Effector memory CD4-positive, alpha-beta T cell (primary cell): ENCODE measurements around the gene LRTM2.

Source experiments
- DNase-seq, 3 donors: peaks; one replicate each; pipeline ENCODE4 v3.0.0-alpha.2; 2020
- H3K27ac ChIP-seq: 2 replicates; pipeline ENCODE4 v1.7.0; 2013; ENCODE audit warnings: mild to moderate bottlenecking, low read length, moderate library complexity; ENCODE audit not compliant: insufficient read depth, poor library complexity, severe bottlenecking
- H3K27me3 ChIP-seq: replicated peaks from 2 replicates; pipeline ENCODE4 v1.7.0; 2013; ENCODE audit warnings: mild to moderate bottlenecking, low read length; ENCODE audit not compliant: insufficient read depth, control insufficient read depth, poor library complexity, severe bottlenecking
- H3K36me3 ChIP-seq: 2 replicates; pipeline ENCODE4 v1.7.0; 2013; ENCODE audit warnings: mild to moderate bottlenecking, low read length, moderate library complexity; ENCODE audit not compliant: control insufficient read depth, insufficient read depth
- H3K4me1 ChIP-seq: 2 replicates; pipeline ENCODE4 v1.7.0; 2013; ENCODE audit warnings: low read length, mild to moderate bottlenecking; ENCODE audit not compliant: control insufficient read depth, insufficient read depth, poor library complexity, severe bottlenecking
- H3K4me3 ChIP-seq: 2 replicates; pipeline ENCODE4 v1.7.0; 2013; ENCODE audit warnings: low read length, low read depth, mild to moderate bottlenecking; ENCODE audit not compliant: insufficient read depth, poor library complexity, severe bottlenecking
- H3K9me3 ChIP-seq: 2 replicates; pipeline ENCODE4 v1.7.0; 2013; ENCODE audit warnings: mild to moderate bottlenecking, low read length, moderate library complexity; ENCODE audit not compliant: control insufficient read depth

The LRTM2 gene

DNA sequence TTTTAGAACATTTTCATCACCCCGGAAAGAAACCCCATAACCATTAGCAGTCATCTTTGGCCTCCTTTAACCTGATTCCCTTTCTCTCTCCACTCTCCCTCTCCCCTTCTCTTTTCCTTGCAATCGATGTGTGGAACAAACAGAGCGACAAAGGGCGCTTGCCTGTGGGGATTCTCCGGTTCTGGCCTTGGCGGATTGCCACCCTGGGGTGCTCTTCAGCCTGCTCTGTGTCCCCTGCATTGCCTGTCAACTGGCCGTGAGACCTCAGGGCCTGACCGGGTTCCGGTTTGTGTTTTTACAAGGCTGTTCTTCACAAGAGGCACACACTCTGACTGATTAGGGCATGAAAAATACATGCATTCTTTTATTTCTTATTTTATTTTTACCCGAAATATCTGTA, 27.8 kb downstream of the LRTM2 start:
- no peaks in the 10 kb centered on the region for H3K36me3 ChIP-seq
- H3K4me3 ChIP-seq, result no peak overlapping the region
- DNase-seq, result no peak
- H3K27ac ChIP-seq, result no peak overlapping the region
- H3K9me3 ChIP-seq, result no peaks in the 10 kb centered on the region
- no peaks in the 10 kb centered on the region for H3K4me1 ChIP-seq
- H3K27me3 ChIP-seq, result no peaks in the 10 kb centered on the region

DNA sequence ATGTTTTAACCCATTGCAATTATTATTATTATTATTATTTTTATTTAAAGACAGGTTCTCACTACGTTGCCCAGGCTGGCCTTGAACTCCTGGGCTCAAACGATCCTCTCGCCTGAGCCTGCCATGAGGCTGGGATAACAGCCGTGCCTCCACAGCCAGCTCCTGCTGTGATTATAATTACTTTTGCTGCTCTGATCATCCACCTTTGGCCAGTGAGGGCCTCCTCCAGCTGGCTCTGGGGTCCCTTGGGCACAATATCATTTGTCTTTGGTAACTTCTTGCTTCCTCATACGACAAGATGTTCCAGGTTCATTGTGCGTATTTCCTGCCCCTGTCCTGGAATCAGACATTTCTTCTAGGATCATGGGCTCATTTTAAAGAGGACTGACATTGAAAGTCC, 28.4 kb downstream of the LRTM2 start:
- H3K4me1 ChIP-seq, result no peaks in the 10 kb centered on the region
- H3K36me3 ChIP-seq, result no peaks in the 10 kb centered on the region
- no peak for DNase-seq
- H3K4me3 ChIP-seq, result no peak overlapping the region
- H3K27me3 ChIP-seq, result no peaks in the 10 kb centered on the region
- H3K27ac ChIP-seq, result no peak overlapping the region
- H3K9me3 ChIP-seq, result no peaks in the 10 kb centered on the region

DNA sequence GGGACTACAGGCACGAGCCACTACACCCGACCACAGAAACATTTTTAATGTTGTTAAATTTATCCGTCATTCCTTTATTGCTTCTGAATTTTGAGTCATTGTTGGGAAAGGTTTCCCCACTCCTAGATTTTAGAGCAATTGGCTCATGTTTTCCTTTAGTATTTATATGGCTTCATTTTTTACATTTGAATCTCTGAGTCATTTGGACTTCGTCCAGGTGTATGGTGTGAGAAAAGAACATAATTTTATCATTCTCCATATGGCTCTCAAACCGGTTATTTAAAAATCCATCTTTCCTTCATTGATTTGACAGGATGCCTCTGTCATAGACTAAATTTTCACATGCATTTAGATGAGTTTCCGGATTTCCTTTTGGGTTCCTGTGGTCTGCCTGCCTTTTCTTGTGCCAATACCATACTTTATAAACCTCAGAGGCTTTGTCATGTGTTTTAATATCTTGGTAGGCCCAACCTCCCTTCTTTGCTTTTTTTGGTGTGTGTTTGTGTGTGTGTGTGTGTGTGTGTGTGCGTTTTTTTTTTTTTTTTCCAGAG, 30.9 kb downstream of the LRTM2 start:
- no peaks in the 10 kb centered on the region for H3K9me3 ChIP-seq
- no peak overlapping the region for H3K27ac ChIP-seq
- no peaks in the 10 kb centered on the region for H3K36me3 ChIP-seq
- no peak overlapping the region for H3K4me3 ChIP-seq
- DNase-seq, result no peak
- no peaks in the 10 kb centered on the region for H3K27me3 ChIP-seq
- no peaks in the 10 kb centered on the region for H3K4me1 ChIP-seq

DNA sequence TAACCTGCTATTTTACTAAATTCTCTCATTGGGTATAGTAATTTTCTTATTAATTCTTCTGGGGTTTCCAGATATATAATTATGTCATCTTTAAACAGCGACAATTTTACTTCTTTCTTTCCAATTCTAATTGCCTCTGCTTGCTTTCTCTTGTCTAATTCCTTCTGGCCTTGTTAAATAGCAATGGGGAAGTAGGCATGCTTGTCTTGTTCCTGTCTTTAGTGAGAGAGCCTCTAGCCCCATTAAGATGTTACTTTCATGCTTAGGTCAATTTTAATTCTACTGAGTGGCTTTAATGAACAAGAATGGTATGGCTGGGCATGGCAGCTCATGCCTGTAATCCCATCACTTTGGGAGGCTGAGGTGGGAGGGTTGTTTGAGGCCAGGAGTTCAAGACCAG, 31.7 kb downstream of the LRTM2 start:
- Histone ChIP-seq H3K27me3 (no peaks in the 10 kb centered on the region), H3K9me3 (no peaks in the 10 kb centered on the region), H3K4me3 (no peak overlapping the region), H3K36me3 (no peaks in the 10 kb centered on the region), H3K27ac (no peak overlapping the region), H3K4me1 (no peaks in the 10 kb centered on the region)
- no peak for DNase-seq

DNA sequence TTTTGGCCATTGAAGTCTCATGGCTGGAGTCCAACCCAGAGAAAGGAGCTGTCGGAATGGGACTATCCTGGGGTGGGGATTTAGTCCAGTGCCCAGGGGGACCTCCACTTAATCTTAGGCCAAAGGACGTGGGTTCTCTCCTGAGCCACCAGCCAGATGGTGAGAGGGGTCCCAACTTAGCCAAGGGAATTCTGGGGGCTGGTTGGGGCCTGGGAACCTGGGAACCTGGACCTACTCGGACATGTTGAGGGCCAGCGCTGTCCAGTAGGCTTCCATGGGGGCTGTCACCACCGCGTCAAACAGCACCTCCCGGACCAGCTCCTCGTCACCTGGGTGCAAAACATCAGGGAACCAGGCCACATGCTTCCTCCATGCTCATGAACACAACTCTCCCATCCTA, 33.4 kb downstream of the LRTM2 start:
- Histone ChIP-seq H3K4me1 (no peaks in the 10 kb centered on the region), H3K4me3 (no peak overlapping the region), H3K27ac (no peak overlapping the region), H3K27me3 (no peaks in the 10 kb centered on the region), H3K9me3 (no peaks in the 10 kb centered on the region), H3K36me3 (no peaks in the 10 kb centered on the region)
- no peak for DNase-seq

DNA sequence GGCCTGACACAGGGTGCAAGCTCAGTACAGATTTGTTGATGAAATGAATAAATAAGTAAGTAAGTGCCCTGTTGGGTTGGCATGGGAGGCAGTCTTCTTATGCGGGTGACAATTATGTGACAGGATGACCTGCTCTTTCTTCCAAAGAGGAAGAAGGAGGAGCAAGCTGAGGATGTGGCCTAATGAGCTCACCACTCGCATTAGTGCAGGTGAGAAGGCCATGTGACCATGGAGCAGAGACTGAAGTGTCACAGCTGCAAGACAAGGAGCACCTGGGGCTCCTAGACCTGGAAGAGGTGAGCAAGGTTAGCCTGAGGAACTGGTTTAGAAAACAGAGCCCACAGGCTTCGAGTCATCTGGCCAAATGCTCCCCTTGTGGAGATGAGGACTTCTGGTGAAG, 34.9 kb downstream of the LRTM2 start:
- Histone ChIP-seq H3K9me3 (no peaks in the 10 kb centered on the region), H3K4me3 (no peak overlapping the region), H3K27me3 (no peaks in the 10 kb centered on the region), H3K27ac (no peak overlapping the region), H3K4me1 (no peaks in the 10 kb centered on the region), H3K36me3 (no peaks in the 10 kb centered on the region)
- DNase-seq, result no peak

DNA sequence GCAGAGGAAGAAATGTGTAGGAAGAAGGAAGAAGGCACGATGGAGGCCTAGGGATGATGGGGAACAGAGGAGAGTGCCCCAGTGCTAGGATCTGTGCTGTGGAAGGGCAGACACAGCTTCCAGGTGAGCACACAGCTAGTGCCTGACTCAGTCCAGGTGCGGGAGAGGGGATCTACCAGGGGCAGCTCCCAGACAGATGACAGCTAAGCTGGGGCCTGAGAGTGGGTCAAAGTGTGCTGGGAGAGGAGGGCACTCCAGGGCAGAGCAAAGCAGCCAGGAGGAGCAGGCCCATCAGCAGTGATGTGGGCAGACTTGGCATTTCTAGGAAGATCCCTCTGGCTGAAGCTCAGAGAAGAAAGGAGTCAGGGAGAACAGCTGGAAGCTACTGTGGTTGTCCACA, 36.7 kb downstream of the LRTM2 start:
- Histone ChIP-seq H3K4me3 (no peak overlapping the region), H3K9me3 (no peaks in the 10 kb centered on the region), H3K27ac (no peak overlapping the region), H3K27me3 (no peaks in the 10 kb centered on the region), H3K4me1 (no peaks in the 10 kb centered on the region), H3K36me3 (no peaks in the 10 kb centered on the region)
- no peak for DNase-seq

DNA sequence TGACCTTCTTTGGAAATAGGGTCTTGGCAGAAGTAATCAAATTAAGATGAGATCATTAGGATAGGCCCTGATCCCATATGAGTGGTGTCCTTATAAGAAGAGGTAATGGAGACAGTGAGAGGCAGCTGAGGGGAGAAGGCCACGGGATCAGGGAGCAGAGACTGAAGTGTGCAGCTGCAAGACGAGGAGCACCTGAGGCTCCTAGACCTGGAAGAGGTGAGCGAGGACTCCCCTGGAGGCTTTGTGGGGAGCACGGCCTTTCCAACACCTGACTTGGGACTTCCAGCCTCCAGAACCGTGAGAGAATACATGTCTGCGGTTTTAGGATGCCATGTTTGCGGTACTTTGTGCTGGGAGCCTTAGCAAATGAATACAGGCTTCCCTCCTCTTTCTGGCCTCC, 37.5 kb downstream of the LRTM2 start:
- Histone ChIP-seq H3K27me3 (no peaks in the 10 kb centered on the region), H3K27ac (no peak overlapping the region), H3K9me3 (no peaks in the 10 kb centered on the region), H3K4me1 (no peaks in the 10 kb centered on the region), H3K36me3 (no peaks in the 10 kb centered on the region), H3K4me3 (no peak overlapping the region)
- DNase-seq, result no peak

DNA sequence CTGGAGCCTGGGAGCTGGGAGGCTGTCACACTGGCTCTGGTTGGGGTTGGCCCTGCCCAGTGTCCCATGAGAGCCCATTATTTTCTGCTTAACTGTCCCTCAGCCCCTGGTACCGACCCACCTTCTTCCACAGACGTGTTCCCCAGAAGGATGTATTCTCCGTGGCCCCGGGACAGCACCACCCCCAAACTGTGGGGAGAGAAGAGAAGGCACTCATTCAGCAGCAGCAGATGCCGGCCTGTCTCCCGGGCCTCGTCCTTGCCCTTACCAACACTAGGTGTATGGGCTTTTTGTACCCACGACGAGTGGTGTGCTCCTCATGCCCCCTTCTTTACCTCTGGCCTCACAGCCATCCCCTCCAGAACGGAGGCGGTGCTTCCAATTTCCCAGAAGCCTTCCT, 38.1 kb downstream of the LRTM2 start:
- Histone ChIP-seq H3K4me3 (no peak overlapping the region), H3K27me3 (no peaks in the 10 kb centered on the region), H3K4me1 (no peaks in the 10 kb centered on the region), H3K27ac (no peak overlapping the region), H3K36me3 (no peaks in the 10 kb centered on the region), H3K9me3 (no peaks in the 10 kb centered on the region)
- DNase-seq, result no peak

DNA sequence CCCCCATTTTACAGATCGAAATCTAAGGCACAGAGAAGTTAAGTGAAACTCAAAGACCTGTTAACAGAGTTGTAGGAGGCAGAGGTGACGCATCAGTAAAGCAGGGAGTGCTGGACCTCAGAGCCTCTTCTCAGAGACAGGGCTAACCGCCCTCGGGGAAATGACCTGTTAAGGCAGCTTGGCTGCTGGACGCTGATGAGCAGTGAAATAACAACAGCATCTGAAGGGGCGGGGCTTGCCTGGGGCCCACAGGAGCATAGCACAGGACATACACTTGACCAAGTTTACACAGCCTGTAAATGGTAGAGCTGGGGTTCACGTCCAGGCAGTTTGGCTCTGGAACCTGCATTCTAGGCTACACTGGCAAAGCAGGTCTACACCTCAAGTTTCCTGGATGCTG, 39.3 kb downstream of the LRTM2 start:
- Histone ChIP-seq H3K27me3 (no peaks in the 10 kb centered on the region), H3K4me1 (no peaks in the 10 kb centered on the region), H3K9me3 (no peaks in the 10 kb centered on the region), H3K4me3 (no peak overlapping the region), H3K36me3 (no peaks in the 10 kb centered on the region), H3K27ac (no peak overlapping the region)
- DNase-seq, result no peak

DNA sequence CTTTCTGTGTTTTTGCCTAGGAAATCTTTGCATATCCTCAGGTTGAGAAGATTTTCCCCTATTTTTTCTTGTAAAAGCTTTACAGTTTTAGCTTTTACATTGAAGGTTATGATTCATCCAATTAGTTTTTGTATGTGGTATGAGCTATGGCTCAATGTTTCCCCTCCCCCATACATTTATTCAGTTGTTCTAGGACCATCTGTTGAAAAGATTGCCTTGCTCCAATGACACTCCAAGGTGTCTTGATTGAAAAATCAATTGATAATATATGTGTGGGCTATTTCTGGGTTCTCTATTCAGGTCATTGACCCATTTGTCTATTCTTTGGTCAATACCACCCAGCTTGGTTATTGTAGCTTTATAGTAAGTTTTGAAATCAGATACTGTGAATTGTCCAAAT, 42.6 kb downstream of the LRTM2 start:
- Histone ChIP-seq H3K27ac (no peak overlapping the region), H3K27me3 (no peaks in the 10 kb centered on the region), H3K4me3 (no peak overlapping the region), H3K36me3 (no peaks in the 10 kb centered on the region), H3K4me1 (no peaks in the 10 kb centered on the region), H3K9me3 (no peaks in the 10 kb centered on the region)
- DNase-seq, result no peak
